HG03064 (cell line): Measurements from ENCODE around the gene SLAMF1.
"Not testable (repeated sequence)": the region's sequence is repeated elsewhere in the genome, so short reads cannot be mapped to it uniquely, and the experiment has no call there.

Experiments
- ATAC-seq: cut with Tn5 transposase; IDR thresholded peaks from one replicate; pipeline ENCODE4 v1.9.1; 2021; ENCODE audit warnings: low read depth; ENCODE audit not compliant: unreplicated experiment

The SLAMF1 gene

GRCh38 chr1:160646711-160647328, at the start of gene SLAMF1:
Gene SLAMF1, minus strand, starts transcription at chr1:160647044. Its CDS starts 99 bp downstream, at chr1:160646945.
- ATAC-seq, result peak; percentile 48

- not testable (repeated sequence) for ATAC-seq
Observed at GRCh38 chr1:160692390-160692789, 45.5 kb upstream of the SLAMF1 start.

- ATAC-seq, result no peak
Observed at GRCh38 chr1:160685266-160685665, 38.4 kb upstream of the SLAMF1 start.

- ATAC-seq, result no peak
Observed at GRCh38 chr1:160682983-160683865, 36.4 kb upstream of the SLAMF1 start.

GRCh38 chr1:160681891-160682140, 35.0 kb upstream of the SLAMF1 start:
- ATAC-seq, result no peak

GRCh38 chr1:160681066-160681890, 34.4 kb upstream of the SLAMF1 start:
- ATAC-seq, result no peak

- no peak for ATAC-seq
Observed at GRCh38 chr1:160680399-160680798, 33.6 kb upstream of the SLAMF1 start.

- no peak for ATAC-seq
Observed at GRCh38 chr1:160679893-160680292, 33.0 kb upstream of the SLAMF1 start.

GRCh38 chr1:160676869-160677597, 30.2 kb upstream of the SLAMF1 start:
- no peak for ATAC-seq

- ATAC-seq, result no peak
Observed at GRCh38 chr1:160675641-160676410, 29.0 kb upstream of the SLAMF1 start.

- ATAC-seq, result no peak
Observed at GRCh38 chr1:160674415-160674814, 27.6 kb upstream of the SLAMF1 start.

GRCh38 chr1:160672789-160673695, 26.2 kb upstream of the SLAMF1 start:
- ATAC-seq, result no peak

GRCh38 chr1:160671603-160672517, 25.0 kb upstream of the SLAMF1 start:
- no peak for ATAC-seq

GRCh38 chr1:160670701-160671100, 23.9 kb upstream of the SLAMF1 start:
- no peak for ATAC-seq

GRCh38 chr1:160669802-160670201, 23.0 kb upstream of the SLAMF1 start:
- ATAC-seq, result no peak

GRCh38 chr1:160669276-160669675, 22.4 kb upstream of the SLAMF1 start:
- no peak for ATAC-seq

GRCh38 chr1:160667896-160668295, 21.1 kb upstream of the SLAMF1 start:
- no peak for ATAC-seq

- ATAC-seq, result no peak
Observed at GRCh38 chr1:160666079-160666442, 19.2 kb upstream of the SLAMF1 start.
